Calu3 (cell line): ENCODE results near the gene IL10RA. TPM values are rescaled to one million over a fixed set of nuclear protein-coding genes. Genes with fewer than 3 reads are reported as not detected.

Experiments used
- BruUV-seq: library from RNA; stranded (reverse); fragments of 400-500 nt; replicated peaks from 2 replicates; lab custom pipeline; 2021; lab: Mats Ljungman, UMichigan
- CTCF ChIA-PET: fragments of 300-600 bp; sonication (Branson Sonifier 250); formaldehyde crosslinking; loops from one replicate; lab custom pipeline; 2022; ENCODE audit warnings: antibody characterized with exemption; lab: Charles Lee
- DNase-seq: peaks from one replicate; pipeline ENCODE4 v3.0.0; 2022
- H3K27ac Mint-ChIP-seq: one replicate; pipeline ENCODE4 v1.8.0; 2022; ENCODE audit warnings: mixed read lengths; ENCODE audit not compliant: unreplicated experiment
- H3K27me3 Mint-ChIP-seq: one replicate; pipeline ENCODE4 v1.8.0; 2022; ENCODE audit warnings: mixed read lengths; ENCODE audit not compliant: unreplicated experiment
- H3K36me3 Mint-ChIP-seq: one replicate; pipeline ENCODE4 v1.8.0; 2022; ENCODE audit warnings: mild to moderate bottlenecking, moderate library complexity, mixed read lengths; ENCODE audit not compliant: insufficient read depth, unreplicated experiment
- H3K4me1 Mint-ChIP-seq: one replicate; pipeline ENCODE4 v1.8.0; 2022; ENCODE audit warnings: mild to moderate bottlenecking, low read depth, mixed read lengths; ENCODE audit not compliant: unreplicated experiment
- H3K4me3 Mint-ChIP-seq: one replicate; pipeline ENCODE4 v1.8.0; 2022; ENCODE audit warnings: mild to moderate bottlenecking, low read depth, moderate library complexity, mixed read lengths; ENCODE audit not compliant: unreplicated experiment
- H3K9me3 Mint-ChIP-seq: one replicate; pipeline ENCODE4 v1.8.0; 2022; ENCODE audit warnings: low read depth, mixed read lengths; ENCODE audit not compliant: unreplicated experiment
- CTCF ChIP-seq: fragments of 200-600 bp; IDR thresholded peaks from one replicate; pipeline ENCODE4 v1.8.0; 2022; ENCODE audit warnings: antibody characterized with exemption; ENCODE audit not compliant: unreplicated experiment
- intact Hi-C: fragments of 100-400 bp; cut with micrococcal nuclease; formaldehyde crosslinking; loops from one replicate; pipeline ENCODE4 v1.10.0; 2022; ENCODE audit not compliant: unreplicated experiment
- total RNA-seq: library from RNA; stranded (reverse); gene quantifications from 2 replicates; pipeline ENCODE4 v1.2.3, GENCODE V29; 2022

Gene IL10RA
- total RNA-seq, 1 experiment from 2014 or later: 0.05 TPM

- CTCF ChIA-PET: interaction anchor here (0.6 kb wide), 1 partner anchor 433 kb away, joined by 3 read pairs; no protein-coding TSS in a partner anchor
- intact Hi-C loops: no loop called here
- no peaks in the 10 kb centered on the region for H3K36me3 Mint-ChIP-seq
- DNase-seq: no peak
- H3K27me3 Mint-ChIP-seq: peaks cover 33% of the 10 kb centered on the region
- H3K4me1 Mint-ChIP-seq: peaks cover 7% of the 10 kb centered on the region
- H3K4me3 Mint-ChIP-seq: no peak overlapping the region
- no peak for TF ChIP-seq CTCF
- H3K9me3 Mint-ChIP-seq: no peaks in the 10 kb centered on the region
- H3K27ac Mint-ChIP-seq: no peak overlapping the region
- no TSS peak for BruUV-seq
Observed at GRCh38 chr11:117978991-117979390, 7.2 kb upstream of the IL10RA start.

GRCh38 chr11:117979481-117980211 lies 6.5 kb upstream of the IL10RA start:
- CTCF ChIA-PET: interaction anchor here (0.6 kb wide), 1 partner anchor 433 kb away, joined by 3 read pairs; no protein-coding TSS in a partner anchor
- Mint-ChIP-seq H3K9me3 (no peaks in the 10 kb centered on the region), H3K4me3 (no peak overlapping the region), H3K36me3 (no peaks in the 10 kb centered on the region), H3K27ac (no peak overlapping the region), H3K4me1 (peaks cover 7% of the 10 kb centered on the region), H3K27me3 (peaks cover 39% of the 10 kb centered on the region)
- no peak for DNase-seq
- intact Hi-C loops: no loop called here
- no peak for TF ChIP-seq CTCF
- no TSS peak for BruUV-seq

- CTCF ChIA-PET: no interaction called here
- TF ChIP-seq CTCF: no peak
- Mint-ChIP-seq H3K27ac (no peak overlapping the region), H3K4me1 (peaks cover 7% of the 10 kb centered on the region), H3K27me3 (peaks cover 45% of the 10 kb centered on the region), H3K9me3 (no peaks in the 10 kb centered on the region), H3K36me3 (no peaks in the 10 kb centered on the region), H3K4me3 (no peak overlapping the region)
- no TSS peak for BruUV-seq
- intact Hi-C loops: no loop called here
- DNase-seq: no peak
Observed at GRCh38 chr11:117980280-117980679, 5.9 kb upstream of the IL10RA start.

- H3K36me3 Mint-ChIP-seq: peaks cover under 1% of the 10 kb centered on the region
- H3K27me3 Mint-ChIP-seq: peaks cover 49% of the 10 kb centered on the region
- no peak overlapping the region for H3K27ac Mint-ChIP-seq
- DNase-seq: no peak
- peaks cover 7% of the 10 kb centered on the region for H3K4me1 Mint-ChIP-seq
- CTCF ChIA-PET: no interaction called here
- no peak overlapping the region for H3K4me3 Mint-ChIP-seq
- BruUV-seq: no TSS peak
- no peaks in the 10 kb centered on the region for H3K9me3 Mint-ChIP-seq
- intact Hi-C loops: no loop called here
- no peak for TF ChIP-seq CTCF
Observed at GRCh38 chr11:117980720-117981119, 5.5 kb upstream of the IL10RA start.
